ENCODE data around the gene CLPSL1.
A peak's percentile ranks its signal among the peaks of the same experiment; 100 is the strongest.

Gene CLPSL1

DNA sequence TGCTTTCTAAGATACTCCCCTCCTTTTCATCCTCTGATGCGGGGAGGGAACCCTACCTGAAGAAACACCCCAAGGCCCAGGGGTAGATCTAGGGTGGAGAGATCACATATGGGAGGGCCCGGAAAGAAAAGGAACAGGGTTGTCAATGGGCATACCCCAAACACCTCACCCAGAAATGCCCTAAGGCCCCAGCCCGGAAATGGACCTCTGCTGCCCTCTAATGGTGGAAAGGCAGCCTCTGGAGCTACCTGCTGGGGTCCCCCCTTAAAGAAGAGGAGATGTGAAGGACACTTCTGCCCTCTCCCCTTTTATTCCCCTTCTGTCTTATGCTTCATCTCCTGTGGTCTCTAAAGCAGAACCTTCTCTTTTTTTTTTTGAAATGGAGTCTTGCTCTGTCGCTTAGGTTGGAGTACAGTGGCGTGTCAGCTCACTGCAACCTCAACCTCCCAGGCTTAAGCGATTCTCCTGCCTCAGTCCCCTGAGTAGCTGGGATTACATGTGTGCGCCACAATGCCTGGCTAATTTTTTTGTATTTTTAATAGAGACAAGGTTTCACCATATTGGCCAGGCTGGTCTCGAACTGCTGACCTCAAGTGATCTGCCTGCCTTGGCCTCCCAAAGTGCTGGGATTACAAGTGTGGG is 44.4 kb upstream of the CLPSL1 start:
- H3K27me3 Mint-ChIP-seq (ENCODE audit: low read depth): peaks cover 3% of the 10 kb centered on the region
- H3K4me3 Mint-ChIP-seq: peak overlapping the region in 1 of 3 experiments; percentile 11
- TF ChIP-seq, protein P1, sequence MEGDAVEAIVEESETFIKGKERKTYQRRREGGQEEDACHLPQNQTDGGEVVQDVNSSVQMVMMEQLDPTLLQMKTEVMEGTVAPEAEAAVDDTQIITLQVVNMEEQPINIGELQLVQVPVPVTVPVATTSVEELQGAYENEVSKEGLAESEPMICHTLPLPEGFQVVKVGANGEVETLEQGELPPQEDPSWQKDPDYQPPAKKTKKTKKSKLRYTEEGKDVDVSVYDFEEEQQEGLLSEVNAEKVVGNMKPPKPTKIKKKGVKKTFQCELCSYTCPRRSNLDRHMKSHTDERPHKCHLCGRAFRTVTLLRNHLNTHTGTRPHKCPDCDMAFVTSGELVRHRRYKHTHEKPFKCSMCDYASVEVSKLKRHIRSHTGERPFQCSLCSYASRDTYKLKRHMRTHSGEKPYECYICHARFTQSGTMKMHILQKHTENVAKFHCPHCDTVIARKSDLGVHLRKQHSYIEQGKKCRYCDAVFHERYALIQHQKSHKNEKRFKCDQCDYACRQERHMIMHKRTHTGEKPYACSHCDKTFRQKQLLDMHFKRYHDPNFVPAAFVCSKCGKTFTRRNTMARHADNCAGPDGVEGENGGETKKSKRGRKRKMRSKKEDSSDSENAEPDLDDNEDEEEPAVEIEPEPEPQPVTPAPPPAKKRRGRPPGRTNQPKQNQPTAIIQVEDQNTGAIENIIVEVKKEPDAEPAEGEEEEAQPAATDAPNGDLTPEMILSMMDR (IDR thresholded peaks at IDR 0.05; ENCODE audit: unreplicated experiment in 3 of 3): peak; percentile 84 to 95 (median 87)
- H3K27ac Mint-ChIP-seq: peak overlapping the region in 2 of 3 experiments; percentile 20 to 57
- no peaks in the 10 kb centered on the region for H3K9me3 Mint-ChIP-seq
- H3K4me1 Mint-ChIP-seq: peaks cover 35% of the 10 kb centered on the region
- H3K36me3 Mint-ChIP-seq (ENCODE audit: low read depth): no peaks in the 10 kb centered on the region

DNA sequence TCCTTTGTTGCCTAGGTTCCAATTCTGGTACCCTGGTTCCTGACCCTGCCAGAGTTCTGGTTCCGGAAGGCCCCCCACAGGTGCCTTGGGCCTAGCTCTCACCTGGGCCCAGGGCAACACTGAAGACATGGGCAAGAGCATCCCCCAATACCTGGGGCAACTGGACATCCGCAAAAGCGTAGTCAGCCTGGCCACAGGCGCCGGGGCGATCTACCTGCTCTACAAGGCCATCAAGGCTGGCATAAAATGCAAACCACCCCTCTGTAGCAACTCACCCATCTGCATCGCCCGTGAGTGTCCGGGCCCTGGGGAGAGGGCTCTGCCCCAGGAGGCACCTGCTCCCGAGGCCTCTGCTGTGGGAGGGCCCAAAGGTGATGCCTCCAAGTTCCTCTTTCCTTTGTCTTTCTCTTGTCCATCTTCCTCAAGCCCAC is 43.8 kb upstream of the CLPSL1 start, which contains the start of gene ARMC12:
Gene ARMC12, plus strand, starts transcription at position 51 of the 431 bp plus-strand sequence. Its CDS starts 77 bp downstream, at position 128.
- Mint-ChIP-seq H3K36me3 (ENCODE audit: low read depth) (no peaks in the 10 kb centered on the region), H3K27me3 (ENCODE audit: low read depth) (peaks cover 3% of the 10 kb centered on the region), H3K27ac (peak within 1 kb of the TSS; percentile 81 to 93 (median 86)), H3K4me1 (peaks cover 34% of the 10 kb centered on the region), H3K4me3 (peak within 1 kb of the TSS in 2 of 3 experiments; percentile 47 to 61), H3K9me3 (no peaks in the 10 kb centered on the region)
- TF ChIP-seq, protein P1 (IDR thresholded peaks at IDR 0.05; ENCODE audit: unreplicated experiment in 3 of 3): no peak

DNA sequence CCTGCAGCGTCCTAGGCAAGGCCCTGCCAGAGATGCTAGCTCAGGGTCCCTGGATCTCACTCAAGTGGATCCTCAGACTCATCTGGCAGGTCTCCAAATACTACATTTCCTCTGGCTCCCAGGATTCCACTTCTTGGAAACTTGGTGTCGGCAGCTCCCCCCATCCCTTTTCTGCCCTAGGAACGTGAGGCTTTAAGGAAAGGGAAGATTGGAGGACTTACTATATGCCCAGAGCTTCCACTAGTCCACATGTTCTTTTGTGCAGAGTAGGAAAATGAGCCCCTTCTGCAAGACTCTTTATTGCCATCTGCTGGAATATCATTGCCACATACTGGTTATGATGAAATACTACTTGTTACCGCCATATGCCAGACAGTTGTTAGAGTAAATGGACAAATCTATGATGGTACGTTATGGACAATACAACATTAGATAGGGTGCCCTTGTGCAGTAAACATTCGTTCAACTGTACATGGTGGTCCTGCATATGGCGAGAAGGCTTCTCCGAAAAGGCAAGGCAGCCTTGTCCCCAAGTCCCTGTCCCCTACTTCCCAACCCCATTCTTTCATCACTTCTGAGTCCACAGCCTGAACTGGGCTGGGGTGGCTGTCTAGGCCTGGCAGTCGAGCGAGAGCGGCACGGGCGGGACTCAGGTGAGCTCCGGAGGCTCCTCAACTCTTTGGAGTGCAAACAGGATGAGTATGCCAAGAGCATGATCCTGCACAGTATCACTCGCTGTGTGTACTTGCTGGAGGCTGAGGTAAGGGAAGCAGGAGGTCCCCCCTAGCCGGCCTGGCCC is 43.2 kb upstream of the CLPSL1 start:
- H3K36me3 Mint-ChIP-seq (ENCODE audit: low read depth): no peaks in the 10 kb centered on the region
- peaks cover 28% of the 10 kb centered on the region for H3K4me1 Mint-ChIP-seq
- H3K27ac Mint-ChIP-seq: peak overlapping the region; percentile 81 to 93 (median 86)
- no peaks in the 10 kb centered on the region for H3K9me3 Mint-ChIP-seq
- H3K27me3 Mint-ChIP-seq (ENCODE audit: low read depth): peaks cover 3% of the 10 kb centered on the region
- TF ChIP-seq, protein P1 (IDR thresholded peaks at IDR 0.05; ENCODE audit: unreplicated experiment in 3 of 3): peak; percentile 83 to 86 (median 85)
- peak overlapping the region in 2 of 3 experiments; percentile 47 to 61 for H3K4me3 Mint-ChIP-seq

DNA sequence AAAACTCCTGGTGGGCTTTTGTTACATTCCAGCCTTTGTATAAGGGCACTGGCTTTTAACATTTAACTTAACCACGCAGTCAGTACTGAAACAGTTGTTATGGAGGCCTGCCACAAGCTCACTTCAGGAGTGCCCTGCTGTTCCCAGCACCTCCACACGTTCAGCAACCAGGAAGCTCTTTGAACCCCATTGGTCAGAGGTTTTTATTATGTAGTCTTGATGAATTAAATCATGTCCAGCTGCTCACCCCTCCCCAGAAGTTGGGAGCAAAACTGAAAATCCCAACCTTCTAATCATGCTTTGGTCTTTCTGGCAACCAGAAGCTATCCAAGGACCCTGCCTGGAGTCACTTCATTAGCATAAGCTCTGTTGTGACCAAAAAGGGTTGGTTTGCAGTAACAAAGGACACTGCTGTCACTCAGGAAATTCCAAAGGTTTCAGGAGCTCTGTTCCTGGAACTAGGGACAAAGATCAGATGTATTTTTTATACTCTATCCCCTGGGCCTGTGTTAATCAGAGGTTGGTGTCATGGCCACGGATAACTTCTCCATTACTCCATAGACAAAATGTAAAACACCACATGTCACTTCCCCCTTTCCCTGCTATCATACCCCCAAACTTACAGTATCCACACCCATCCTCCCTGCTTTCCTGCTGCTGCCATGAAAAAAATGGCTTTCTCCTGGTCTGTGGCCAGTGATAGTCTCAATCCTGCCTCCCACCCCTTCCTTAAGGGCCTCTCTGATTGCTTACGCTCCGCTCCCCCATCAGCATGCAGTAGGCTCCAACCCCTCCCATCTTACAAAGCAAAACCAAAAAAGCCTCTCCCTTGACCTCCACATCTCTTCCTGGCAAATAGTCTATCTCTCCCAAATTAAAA is 40.9 kb upstream of the CLPSL1 start:
- Mint-ChIP-seq H3K27me3 (ENCODE audit: low read depth) (peaks cover 3% of the 10 kb centered on the region), H3K27ac (peak overlapping the region; percentile 91 to 96 (median 94)), H3K4me3 (peak overlapping the region; percentile 0 to 45 (median 12)), H3K9me3 (no peaks in the 10 kb centered on the region), H3K36me3 (ENCODE audit: low read depth) (no peaks in the 10 kb centered on the region), H3K4me1 (peaks cover 27% of the 10 kb centered on the region)
- TF ChIP-seq, protein P1 (IDR thresholded peaks at IDR 0.05; ENCODE audit: unreplicated experiment in 3 of 3): no peak

DNA sequence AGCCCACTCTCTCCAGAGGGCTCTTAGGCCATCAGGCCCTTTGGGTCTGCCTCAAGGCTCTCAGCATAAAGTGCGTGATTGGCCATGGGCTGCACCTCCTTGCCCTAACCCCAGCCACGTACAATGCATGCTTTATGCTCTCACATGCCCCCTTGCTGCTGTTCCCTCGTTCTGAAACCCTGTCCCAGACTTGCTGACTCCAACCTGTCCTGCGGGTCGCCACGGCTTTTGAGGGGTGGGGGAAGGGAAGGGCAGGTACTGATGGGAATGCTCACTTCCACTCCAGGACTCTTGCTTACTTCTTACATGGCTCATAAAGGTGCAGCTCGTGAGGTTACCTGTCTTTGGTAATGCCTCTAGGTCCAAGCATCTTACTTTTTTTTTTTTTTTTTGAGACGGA is 38.0 kb upstream of the CLPSL1 start:
- TF ChIP-seq, protein P1 (IDR thresholded peaks at IDR 0.05; ENCODE audit: unreplicated experiment in 3 of 3): no peak
- Mint-ChIP-seq H3K4me3 (no peak overlapping the region), H3K9me3 (peaks cover 5% of the 10 kb centered on the region), H3K27me3 (ENCODE audit: low read depth) (no peaks in the 10 kb centered on the region), H3K27ac (peak overlapping the region in 2 of 3 experiments; percentile 60 to 61), H3K4me1 (peaks cover 19% of the 10 kb centered on the region), H3K36me3 (ENCODE audit: low read depth) (no peaks in the 10 kb centered on the region)

All from nephron (organoid).